GF-D8 (cell line): ENCODE results near the gene NSMCE1.
"Not testable (repeated sequence)": the region's sequence is repeated elsewhere in the genome, so short reads cannot be mapped to it uniquely, and the experiment has no call there.

ENCODE experiments used
- DNase-seq: peaks from one replicate; lab custom pipeline; 2025; lab: John Stamatoyannopoulos, UW

The NSMCE1 gene

DNA sequence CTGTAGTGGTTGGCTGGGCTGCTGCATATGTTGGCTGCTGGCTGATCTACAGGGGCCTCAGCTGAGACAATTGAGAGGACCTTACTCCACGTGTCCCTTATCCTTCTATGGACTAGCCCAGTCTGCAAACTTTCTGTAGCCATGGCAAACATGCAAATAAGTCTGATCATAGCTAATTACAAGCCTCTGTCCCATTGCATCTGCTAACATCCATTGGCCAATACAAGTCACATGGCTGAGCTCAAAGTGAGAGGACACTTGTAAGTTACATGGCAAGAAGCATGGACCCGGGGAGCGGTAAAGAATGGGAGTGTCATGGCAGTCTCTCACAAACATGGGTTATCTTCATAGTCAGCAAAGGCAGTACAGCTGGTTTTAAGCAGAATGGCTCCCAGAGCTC, 33.6 kb upstream of the NSMCE1 start:
- no peak for DNase-seq

DNA sequence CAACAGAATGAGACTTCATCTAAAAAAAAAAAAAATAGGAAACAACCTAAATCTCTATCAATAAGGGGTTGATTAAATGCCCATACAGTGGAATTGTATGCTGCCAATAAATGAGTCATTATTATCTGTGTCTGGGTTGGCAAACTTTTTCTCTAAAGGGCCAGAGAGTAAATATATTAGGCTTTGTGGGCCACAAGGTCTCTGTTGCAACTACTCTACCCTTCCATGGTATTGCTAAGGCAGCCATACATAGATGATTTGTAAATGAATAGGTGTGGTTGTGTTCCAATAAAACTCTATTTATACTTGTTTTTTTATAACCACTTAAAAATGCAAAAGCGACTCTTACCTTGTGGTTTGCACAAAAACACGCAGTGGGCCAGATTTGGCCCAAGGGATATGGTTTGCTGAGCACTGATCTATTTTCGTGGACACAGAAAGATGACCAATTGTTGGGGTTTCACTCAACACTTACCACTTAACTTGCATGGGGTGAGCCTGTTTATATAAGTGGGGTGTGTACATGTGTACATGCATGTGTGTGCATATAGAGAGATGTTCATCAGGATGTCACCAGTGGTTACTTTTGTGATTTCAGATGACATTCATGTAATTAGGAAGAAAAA, 32.8 kb upstream of the NSMCE1 start:
- no peak for DNase-seq

DNA sequence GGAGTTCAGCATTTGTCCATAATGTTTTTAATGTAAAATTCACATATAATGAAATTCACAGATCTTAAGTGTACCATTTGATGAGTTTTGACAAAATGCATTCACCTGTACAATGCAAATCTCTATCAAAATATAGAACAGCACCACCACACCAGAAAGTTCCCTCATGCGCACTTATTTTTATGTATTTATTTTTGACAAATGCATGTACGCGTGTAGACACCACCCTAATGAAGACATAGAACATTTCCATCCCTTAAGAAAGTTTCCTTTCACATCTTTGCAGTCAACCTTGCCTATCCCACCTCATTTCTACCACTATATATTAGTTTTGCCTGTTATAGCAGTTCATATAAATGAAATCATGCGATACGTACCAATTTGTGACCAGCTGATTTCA, 29.6 kb upstream of the NSMCE1 start:
- no peak for DNase-seq

DNA sequence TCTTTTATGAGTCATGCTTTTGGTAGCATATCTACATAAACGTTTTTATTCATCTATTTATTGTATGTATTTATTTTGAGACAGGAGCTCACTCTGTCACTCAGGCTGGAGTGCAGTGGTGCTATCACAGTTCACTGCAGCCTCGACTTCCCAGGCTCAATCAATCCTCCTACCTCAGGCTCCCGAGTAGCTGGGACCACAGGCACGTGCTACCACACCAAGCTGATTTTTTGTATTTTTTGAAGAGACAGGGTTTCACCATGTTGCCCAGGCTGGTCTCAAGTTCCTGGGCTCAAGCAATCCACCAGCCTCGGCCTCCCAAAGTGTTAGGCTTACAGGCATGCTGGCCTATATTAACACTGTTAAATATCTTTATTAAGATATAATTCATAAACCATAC, 24.8 kb upstream of the NSMCE1 start:
- DNase-seq = no peak

DNA sequence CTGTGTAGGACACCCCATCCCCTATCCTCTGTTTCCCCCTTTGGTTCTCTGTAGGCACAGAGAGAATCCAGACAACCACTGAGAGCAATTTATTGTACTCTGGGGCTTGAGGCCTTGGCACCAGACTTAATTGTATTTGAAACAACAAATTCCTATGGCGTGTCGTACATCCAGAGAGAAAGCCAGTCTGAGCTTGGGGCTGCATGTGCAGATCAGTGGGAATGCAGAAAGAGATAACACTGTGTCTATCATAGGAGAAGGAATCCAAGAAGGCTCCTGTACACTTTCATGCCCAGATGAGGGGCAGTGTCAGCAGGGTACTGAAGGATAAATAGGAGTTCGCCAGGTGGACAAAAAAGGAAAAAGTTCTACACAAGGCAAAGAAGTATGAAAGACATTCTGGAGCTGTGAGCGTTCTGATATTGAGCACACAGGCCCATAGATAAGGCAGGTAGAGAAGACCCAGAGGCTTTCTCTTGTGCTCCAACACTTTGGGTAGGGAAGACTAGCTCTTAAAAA, 23.2 kb upstream of the NSMCE1 start:
- DNase-seq = no peak

DNA sequence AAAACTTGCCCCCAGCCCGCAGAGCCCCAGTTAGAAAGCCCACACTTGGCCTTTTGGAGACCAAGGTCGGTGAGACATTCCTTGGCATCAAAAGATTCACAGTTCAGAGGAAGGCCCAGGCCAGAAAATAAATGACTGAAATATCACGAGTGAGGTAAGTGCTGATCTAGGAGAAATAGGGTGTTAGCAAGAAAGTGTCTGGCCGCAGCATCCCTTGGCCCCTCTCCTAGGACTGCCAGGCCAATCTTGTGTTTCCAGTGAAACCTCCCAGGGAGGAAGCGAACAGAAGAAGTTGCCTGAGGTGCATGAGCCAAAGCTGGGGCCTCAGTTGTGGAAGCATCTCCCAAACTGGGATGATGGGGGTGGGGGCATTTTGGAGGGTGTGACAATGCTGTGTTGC, 22.5 kb upstream of the NSMCE1 start:
- no peak for DNase-seq

DNA sequence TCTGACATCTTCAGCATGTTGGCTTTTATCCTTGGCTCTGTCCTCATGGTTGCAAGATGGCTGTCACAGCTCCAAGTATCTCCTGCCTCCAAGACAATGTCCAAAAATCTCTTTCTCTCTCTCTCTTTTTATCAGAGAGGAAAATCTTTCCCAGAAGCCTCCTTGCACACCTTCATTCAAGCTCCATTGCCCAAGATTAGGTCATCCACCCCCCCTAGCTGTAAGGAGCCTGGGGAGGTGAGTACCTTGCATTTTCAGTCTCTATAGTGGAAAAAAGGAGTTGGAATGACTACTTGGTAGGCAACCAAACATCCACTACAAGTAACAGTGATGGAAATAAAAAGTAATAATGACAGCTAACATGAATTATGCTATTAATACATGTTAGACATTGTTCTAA, 22.0 kb upstream of the NSMCE1 start:
- DNase-seq = no peak

DNA sequence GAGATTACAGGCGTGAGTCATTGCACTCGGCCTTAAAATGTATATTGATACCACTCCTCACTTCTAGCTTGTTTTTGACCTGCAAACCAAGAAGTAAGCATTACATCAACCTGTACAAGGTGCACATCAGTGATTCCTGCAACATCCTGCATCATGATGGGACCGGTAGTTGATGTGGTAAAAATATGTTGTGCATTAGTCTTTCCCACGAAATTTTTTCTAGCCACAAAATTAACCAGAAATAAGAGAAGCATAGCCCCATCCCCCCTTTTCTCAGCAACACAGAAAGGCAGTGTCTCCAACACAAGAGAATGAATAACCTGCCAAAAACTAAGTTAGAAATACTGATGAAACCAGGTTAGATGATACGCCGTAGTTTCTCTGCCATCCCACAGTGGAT, 21.1 kb upstream of the NSMCE1 start:
- no peak for DNase-seq

DNA sequence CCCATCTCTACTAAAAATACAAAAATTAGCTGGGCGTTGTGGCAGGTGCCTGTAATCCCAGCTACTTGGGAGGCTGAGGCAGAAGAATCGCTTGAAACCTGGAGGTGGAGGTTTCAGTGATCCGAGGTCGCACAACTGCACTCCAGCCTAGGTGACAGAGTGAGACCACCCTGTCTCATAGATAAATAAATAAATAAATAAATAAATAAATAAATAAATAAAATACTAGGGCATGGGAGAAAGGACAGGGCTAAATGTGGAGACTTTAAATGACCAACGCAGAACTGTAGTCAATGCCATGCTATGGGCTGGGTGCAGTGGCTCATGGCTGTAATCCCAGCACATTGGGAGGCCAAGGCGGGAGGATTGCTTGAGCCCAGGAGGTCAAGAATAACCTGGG, 19.7 kb upstream of the NSMCE1 start:
- not testable (repeated sequence) for DNase-seq

DNA sequence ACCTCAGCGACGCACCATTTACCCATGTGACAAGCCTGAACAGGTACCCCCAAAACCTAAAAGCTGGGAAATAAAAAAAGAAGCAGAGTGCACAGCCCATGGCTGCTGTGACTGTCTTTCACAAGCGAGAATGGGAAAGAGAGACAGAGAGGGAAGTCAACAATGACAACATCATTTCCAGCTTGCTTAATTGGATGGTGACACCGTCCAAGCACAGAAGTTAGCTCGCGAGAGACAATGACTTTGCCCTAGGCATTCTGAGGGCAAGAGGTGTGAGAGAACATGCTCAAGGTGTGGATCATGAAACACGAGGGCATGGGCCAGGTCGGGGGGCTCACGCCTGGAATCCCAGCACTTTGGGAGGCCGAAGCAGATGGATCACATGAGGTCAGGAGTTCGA, 19.3 kb upstream of the NSMCE1 start:
- peak; percentile 47 for DNase-seq

DNA sequence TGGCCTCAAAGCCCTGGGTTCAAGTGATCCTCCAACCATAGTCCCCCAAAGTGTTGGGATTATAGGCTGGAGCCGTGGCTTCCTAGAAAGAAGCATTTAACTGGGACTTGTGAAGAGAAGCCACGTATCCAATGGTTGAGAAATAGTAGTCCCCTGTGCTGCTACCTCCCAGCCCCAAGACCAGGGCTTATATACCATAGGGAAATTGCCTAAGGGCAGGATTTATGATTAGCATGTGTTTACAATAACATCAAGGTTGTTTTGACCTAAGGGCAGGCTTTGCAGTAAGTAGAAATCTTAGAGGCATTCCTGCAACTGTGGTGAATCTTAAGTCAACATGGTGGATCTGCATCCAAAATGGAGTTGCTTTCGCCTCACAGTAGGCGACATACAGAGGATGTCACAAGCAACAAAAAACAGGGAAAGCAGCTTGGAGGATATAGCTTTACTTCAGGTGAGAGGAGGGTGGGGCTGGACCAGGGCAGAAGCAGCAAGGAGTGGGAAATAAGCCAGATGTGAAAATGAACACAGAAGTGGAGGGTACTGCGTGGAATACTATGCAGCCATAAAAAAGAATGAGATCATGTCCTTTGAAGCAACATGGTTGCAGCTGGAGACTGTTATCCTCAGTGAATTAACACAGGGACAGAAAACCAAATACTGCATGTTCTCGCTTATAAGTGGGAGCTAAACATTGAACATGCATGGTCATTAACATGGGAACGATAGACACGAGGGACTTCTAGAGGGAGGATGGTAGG, 18.7 kb upstream of the NSMCE1 start:
- no peak for DNase-seq

DNA sequence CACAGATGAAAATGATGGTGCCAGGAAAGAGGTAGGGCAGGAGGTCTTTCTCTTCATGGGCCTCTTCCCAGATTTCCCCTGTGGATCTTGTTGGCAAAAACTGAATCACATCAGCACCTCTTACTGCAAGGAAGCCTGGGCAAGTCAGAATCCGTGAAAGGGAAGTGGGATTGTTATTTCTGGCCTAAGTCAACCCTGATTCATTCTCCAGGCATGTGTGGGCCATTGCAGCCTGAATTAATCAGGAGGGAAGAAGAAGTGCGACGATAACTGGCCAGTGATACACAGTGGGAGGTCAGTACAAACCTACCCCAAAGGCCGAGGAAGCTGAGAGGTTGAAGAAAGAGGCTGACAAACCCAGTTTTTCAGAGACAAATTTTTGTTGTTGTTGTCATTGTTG, 17.9 kb upstream of the NSMCE1 start:
- no peak for DNase-seq

DNA sequence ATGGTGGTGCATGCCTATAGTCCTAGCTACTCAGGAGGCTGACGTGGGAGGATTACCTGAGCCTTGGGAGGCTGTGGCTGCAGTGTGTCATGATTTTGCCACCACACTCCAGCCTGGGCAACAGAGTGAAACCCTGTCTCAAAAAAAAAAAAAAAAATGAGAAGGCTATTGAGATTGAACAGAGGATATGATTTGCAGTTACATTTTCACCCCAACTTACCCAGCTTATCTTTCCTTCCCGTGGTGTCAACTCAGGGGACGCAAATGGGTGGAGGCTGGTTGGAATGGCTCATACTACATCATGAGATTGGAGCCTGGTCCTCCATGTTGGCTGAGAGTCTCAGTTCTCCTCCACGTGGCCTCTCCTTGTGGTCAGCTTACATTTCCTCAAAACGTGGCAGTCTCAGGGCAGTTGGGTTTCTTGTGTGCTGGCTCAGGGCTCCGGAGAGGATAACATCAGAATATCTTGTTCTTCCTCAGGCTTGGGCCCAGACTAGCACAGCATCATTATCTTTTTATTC, 17.2 kb upstream of the NSMCE1 start:
- peak; percentile 25 for DNase-seq

DNA sequence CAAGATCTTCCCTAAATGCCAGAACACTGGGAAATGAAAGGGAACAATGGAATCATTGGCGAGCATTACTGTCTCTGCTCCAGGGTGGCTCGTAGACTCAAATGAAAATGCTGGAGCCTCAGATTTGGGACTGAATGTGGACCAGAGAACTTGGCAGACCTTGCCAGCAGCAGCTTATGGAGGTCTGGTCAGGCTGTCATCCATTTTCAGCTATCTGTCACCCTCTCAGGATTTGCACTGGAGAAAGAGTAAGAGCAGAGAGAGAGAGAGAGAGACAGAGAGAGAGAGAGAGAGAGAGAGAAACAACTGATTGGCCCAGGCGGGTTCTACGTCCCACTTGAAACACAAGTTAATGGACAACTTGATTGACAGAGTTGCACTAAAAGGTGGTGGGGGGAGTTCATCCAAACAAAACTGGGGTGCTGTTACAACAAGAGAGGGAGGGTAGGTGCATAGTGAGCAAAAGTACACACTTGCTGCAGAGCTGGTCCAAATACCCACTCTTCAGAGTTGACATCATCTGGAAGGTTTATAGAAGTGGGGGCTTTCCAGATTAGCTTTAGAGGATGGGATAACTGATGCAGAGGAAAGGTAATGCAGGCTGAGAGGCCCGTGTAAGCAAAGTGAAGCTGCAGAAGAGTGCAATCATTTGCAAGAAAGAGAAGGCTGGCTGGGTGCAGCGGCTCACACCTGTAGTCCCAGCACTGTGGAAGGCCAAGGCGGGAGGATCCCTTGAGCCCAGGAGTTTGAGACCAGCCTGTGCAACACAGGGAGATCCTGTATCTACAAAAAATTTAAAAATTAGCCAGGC, 16.5 kb upstream of the NSMCE1 start:
- DNase-seq = no peak

DNA sequence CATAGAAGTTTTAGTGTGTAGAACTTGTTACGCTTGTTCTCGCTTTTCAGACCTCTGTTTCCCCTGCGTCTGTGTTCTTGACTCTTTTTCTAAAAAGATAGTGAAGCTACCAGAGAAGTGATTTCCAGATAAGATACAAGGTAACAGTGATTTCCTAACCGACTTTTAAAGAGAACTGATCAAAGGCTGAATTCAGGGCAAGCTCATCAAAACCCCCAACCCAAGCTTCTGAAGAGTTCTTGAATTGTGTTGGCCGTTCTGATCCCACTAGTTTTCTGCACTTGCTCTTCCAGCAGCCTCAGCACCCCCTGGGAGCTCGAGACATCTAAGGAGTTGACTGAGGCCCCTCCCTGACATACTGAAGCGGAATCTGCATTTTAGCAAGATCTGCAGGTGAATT, 12.7 kb upstream of the NSMCE1 start:
- no peak for DNase-seq

DNA sequence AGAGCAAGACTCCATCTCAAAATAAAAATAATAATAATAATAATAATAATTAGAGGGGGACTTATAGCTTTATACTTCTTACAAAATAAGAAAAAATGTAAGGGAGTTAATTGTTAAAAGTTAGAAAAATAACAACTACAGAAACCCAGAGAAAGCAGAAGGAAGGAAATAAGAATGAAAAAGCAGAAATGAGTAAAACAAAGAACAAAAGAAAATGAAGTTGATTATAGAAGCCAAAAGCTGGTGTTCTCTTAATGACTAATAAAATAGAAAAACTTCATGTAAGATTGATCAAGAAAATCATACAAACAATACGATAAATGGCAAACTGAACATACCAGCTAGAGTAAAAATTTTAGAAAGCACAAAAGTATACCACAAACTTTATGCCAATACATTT, 6.8 kb upstream of the NSMCE1 start:
- no peak for DNase-seq

DNA sequence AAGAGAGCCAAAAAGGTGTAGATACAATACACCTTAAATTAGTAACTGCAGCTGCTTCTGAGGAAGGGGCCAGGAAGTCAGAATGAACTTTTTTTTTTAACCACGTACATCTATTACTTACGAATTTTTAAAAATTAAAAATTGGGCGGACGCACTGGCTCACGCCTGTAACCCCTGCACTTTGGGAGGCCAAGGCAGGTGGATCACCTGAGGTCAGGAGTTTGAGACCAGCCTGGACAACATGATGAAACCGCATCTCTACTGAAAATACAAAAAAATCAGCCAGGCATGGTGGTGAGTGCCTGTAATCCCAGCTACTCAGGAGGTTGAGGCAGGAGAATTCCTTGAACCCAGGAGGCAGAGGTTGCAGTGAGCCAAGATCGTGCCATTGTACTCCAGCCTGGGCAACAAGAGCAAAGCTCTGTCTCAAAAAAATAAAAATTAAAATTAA, 5.9 kb upstream of the NSMCE1 start:
- not testable (repeated sequence) for DNase-seq

DNA sequence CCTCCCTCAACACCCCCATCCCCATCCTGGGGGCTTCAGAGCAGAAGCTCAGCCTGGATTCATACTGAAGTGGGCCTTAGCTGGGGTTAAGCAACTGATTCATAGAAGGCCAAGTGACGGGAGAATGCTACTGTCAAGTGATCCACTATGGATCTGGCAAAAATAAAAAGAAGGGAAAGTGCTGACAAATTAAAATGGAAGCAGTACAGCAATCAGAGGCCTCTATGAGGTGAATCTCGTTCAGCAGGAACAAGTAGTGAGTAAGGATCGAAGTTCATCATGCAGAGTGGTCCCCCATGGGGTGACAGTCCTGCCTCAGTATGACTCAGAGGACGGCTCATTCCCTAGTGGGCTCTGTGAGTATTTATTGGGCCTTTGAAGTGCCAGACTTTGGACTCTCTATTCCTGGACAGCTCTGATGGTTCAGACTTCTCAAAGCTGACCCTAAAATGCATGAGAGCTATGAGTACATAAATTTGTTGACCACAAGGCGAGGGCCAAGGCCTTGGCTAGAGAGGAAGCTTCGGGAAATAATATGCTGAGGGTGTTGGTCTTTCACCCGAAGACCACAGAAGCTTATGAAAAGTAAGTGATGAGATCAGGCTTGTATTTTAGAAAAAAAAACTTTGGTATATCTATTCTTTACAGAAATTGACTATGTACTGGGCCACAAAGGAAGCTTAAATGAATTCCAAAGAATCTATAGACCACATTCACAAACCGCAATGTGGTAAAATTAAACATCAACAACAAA, 5.3 kb upstream of the NSMCE1 start:
- DNase-seq = no peak

DNA sequence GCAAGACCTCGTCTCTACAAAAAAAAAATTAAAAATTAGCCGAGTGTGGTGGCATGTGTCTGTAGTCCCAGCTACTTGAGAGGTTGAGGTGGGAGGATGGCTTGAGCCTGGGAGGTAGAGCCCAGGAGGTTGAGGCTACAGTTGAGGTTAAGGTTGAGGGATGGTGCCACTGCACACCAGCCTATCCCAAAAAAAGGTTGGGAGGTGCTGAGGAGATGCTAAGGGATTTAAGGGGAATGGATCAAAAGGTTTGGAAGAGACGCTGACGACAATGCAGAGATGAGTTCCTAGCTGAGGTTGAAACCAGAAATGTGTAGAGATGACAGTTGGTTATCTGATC, 4.7 kb upstream of the NSMCE1 start:
- no peak for DNase-seq

DNA sequence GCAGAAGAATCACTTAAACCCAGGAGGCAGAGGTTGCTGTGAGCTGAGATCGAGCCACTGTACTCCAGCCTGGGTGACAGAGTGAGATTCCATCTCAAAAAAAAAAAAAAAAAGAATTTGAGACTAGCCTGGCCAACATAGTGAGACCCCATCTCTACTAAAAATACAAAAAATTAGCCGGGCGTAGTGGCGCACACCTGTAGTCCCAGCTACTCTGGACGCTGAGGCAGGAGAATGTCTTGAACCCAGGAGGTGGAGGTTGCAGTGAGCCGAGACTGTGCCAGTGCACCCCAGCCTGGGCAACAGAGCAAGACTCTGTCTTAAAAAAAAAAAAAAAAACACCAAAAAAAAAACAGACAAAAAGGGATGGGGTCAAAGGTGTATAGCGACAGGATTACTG, 4.1 kb upstream of the NSMCE1 start:
- DNase-seq = not testable (repeated sequence)

DNA sequence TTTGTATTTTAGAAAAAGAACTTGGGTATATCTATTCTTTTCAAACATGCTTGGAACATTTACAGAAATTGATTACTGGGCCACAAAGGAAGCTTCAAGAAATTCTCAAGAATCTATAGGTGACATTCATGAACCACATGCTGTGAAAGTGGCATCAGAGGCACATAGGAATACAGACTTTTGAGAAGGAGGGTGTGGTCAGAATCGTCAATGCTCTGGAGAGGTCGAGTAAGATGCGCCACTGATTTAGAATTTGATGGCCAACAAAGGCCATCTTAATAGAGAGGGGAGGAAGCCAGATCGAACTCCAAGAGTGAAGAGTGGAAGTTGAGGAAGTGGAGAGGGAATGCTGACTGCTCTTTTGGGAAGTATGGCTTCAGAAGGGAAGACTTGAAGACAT, 3.5 kb upstream of the NSMCE1 start:
- no peak for DNase-seq

DNA sequence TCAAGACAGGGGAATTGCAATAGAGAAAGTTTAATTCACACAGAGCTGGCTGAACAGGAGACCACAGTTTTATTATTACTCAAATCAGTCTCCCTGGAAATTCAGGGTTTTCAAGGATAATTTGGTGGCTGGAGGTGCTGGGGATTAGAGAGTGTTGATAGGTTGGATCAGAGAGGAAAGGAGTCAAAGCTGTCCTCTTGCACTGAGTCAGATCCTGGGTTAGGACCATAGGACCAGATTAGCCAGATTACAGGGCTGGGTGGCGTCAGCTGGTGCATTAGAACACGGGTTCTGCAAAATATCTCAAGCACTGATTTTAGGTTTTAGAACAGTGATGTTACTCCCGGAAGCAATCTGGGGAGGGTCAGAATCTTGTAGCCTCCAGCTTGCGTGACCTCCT, 1.8 kb upstream of the NSMCE1 start:
- no peak for DNase-seq
